Spleen (tissue), 11 donors: ENCODE data around the gene IFT43. TPM values are rescaled to one million over a fixed set of nuclear protein-coding genes. Genes with fewer than 3 reads are reported as not detected.
A peak's percentile ranks its signal among the peaks of the same experiment; 100 is the strongest.

Experiments
- DNase-seq: peaks from one replicate; pipeline ENCODE4 v3.0.0-alpha.2; 2020
- H3K27ac ChIP-seq, 8 donors: fragments of 200-600 bp; sonication (generic) in 7 of 8; 1 replicate in 4 of 8; 2 replicates in 4 of 8; pipeline versions ENCODE4 v1.5.0 to v1.8.0; 2016 to 2021; ENCODE audit warnings: inconsistent platforms in 4 of 8, mild to moderate bottlenecking in 4 of 8, moderate library complexity in 1 of 8
- H3K27me3 ChIP-seq, 7 donors: fragments of 200-600 bp; sonication (generic) in 6 of 7; replicated peaks in 1 of 7; 1 replicate in 4 of 7; 2 replicates in 3 of 7; pipeline versions ENCODE4 v1.5.0 to v1.8.0; 2016 to 2021; ENCODE audit warnings: inconsistent platforms in 3 of 7, mild to moderate bottlenecking in 1 of 7
- H3K36me3 ChIP-seq, 6 donors: fragments of 200-600 bp; sonication (generic) in 5 of 6; 1 replicate in 4 of 6; 2 replicates in 2 of 6; pipeline versions ENCODE4 v1.5.0 to v1.8.0; 2016 to 2021; ENCODE audit warnings: inconsistent platforms in 2 of 6
- H3K4me1 ChIP-seq, 6 donors: fragments of 200-600 bp; sonication (generic) in 5 of 6; 1 replicate in 3 of 6; 2 replicates in 3 of 6; pipeline versions ENCODE4 v1.5.0 to v1.8.0; 2016 to 2021; ENCODE audit warnings: inconsistent platforms in 3 of 6
- H3K4me3 ChIP-seq, 8 donors: fragments of 200-600 bp; sonication (generic) in 7 of 8; 1 replicate in 4 of 8; 2 replicates in 4 of 8; pipeline versions ENCODE4 v1.5.0 to v1.8.0; 2016 to 2021; ENCODE audit warnings: inconsistent platforms in 4 of 8, mild to moderate bottlenecking in 4 of 8, moderate library complexity in 2 of 8
- H3K9me3 ChIP-seq, 8 donors: fragments of 200-600 bp; sonication (generic) in 7 of 8; 1 replicate in 4 of 8; 2 replicates in 4 of 8; pipeline versions ENCODE4 v1.5.0 to v1.8.0; 2016 to 2021; ENCODE audit warnings: inconsistent platforms in 4 of 8
- CTCF ChIP-seq, 11 experiments: fragments of 200-600 bp in 7 of 11; fragments of 450-650 bp in 4 of 11; sonication (generic) in 4 of 11; IDR thresholded peaks in 8 of 11; conservative IDR thresholded peaks in 3 of 11; 1 replicate in 7 of 11; 2 replicates in 4 of 11; pipeline versions ENCODE4 v1.4.0 to v1.8.0; 2016 to 2021; ENCODE audit warnings: antibody characterized with exemption in 11 of 11, inconsistent platforms in 4 of 11, mild to moderate bottlenecking in 1 of 11
- POLR2A ChIP-seq, 3 donors: fragments of 450-650 bp; IDR thresholded peaks; one replicate each; pipeline ENCODE4 v1.5.1; 2017; ENCODE audit warnings: antibody characterized with exemption in 3 of 3, mild to moderate bottlenecking in 1 of 3
- POLR2AphosphoS5 ChIP-seq, 3 donors: sonication (generic); formaldehyde crosslinking; IDR thresholded peaks; one replicate each; pipeline ENCODE4 v1.5.1; 2017; ENCODE audit warnings: antibody characterized with exemption in 3 of 3
- WGBS, 5 donors: extraction: QIAGEN DNeasy Blood & Tissue Kit in 3 of 5; methylation state at CpG; one replicate each; pipeline versions ENCODE4 v1.1.5 to v1.1.7; 2013 to 2018; 5-methylcytosine and 5-hydroxymethylcytosine counted together
- intact Hi-C: fragments of 100-400 bp; cut with DNase I; formaldehyde crosslinking; loops from one replicate; pipeline ENCODE4 v1.15.0; 2023; ENCODE audit warnings: low total_unique reads
- polyA plus RNA-seq, 3 donors: library from polyadenylated mRNA; stranded (reverse); fragments of 200-250 nt; gene quantifications; one replicate each; pipeline ENCODE4 v1.2.1, GENCODE V29; 2013
- total RNA-seq, 7 donors: library from RNA; depleted of rRNA in 3 of 7; stranded (reverse); fragments of >200 nt in 3 of 7; fragmentation: NEBNext Ultra II Directional in 4 of 7; extraction: Animal tissue kit (Norgen Biotek cat#: 25700) in 4 of 7; gene quantifications; one replicate each; pipeline versions ENCODE4 v1.1.0 to v1.2.1, GENCODE V29; 2016 to 2021
- donor health status: healthy with polysubstance abuse.
- donor health status: DM: no; HTN: no; CAD: no; lungs with moderate emphysema.
- donor health status: DM: no; HTN: no; CAD: no.
- donor health status: Bipolar disorder and iron deficiency.
- donor health status: healthy.
- donor health status: DM: no; HTN: no; CAD: no.
- donor health status: DM: yes; HTN: yes; CAD: no.

Gene IFT43
- total and polyA plus RNA-seq, 10 donors, result 19.8 to 39.9 (median 27.4) TPM

DNA sequence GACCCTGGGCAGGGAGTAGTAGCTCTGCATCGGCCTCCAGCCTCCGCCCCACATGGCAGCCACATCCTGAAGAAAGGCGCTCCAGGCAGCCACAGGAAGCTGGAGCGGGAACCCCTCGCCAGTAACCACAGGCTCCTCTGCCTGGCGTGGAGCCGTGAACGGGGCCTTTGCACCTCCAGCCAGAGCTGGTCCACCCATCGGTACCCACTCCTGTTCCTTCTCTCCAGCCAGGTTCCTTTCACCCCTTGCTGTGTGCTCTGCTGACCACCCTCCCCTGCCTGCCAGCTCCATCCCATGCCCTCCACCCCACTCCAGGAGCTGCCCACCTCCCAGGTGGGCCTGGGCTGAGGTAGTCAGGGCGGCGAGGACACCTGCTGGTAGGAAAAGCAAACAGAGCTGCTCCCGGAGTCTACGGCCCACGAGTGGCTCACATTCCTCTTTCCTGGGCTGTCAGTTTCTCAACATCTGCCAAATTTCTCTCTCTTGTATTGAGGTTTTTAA is 6.4 kb upstream of the IFT43 start:
- no peaks in the 10 kb centered on the region for H3K9me3 ChIP-seq
- TF ChIP-seq POLR2A (IDR thresholded peaks at IDR 0.05) (no peak), CTCF (IDR thresholded peaks at IDR 0.05 in 8 of 11, conservative IDR thresholded peaks at IDR 0.05 in 3 of 11) (peak in 9 of 11 experiments; percentile 17 to 65 (median 42)), POLR2AphosphoS5 (IDR thresholded peaks at IDR 0.05) (no peak)
- intact Hi-C loops, result no loop called here
- WGBS, 5 donors, result 28 to 39% (median 33%) methylated on average over 13 to 14 of the region's 14 CpGs
- peaks cover 11 to 69% (median 54%) of the 10 kb centered on the region in 6 donors for H3K4me1 ChIP-seq
- H3K4me3 ChIP-seq, result peak overlapping the region in 2 of 8 donors; percentile 0 to 85
- H3K27me3 ChIP-seq, result no peaks in the 10 kb centered on the region
- peak overlapping the region in 1 of 8 donors; percentile 24 for H3K27ac ChIP-seq
- H3K36me3 ChIP-seq, result no peaks in the 10 kb centered on the region
- peak; percentile 77 for DNase-seq

GRCh38 chr14:75979648-75980565 is 5.7 kb upstream of the IFT43 start:
- TF ChIP-seq POLR2AphosphoS5 (IDR thresholded peaks at IDR 0.05) (no peak), CTCF (IDR thresholded peaks at IDR 0.05 in 8 of 11, conservative IDR thresholded peaks at IDR 0.05 in 3 of 11) (no peak), POLR2A (IDR thresholded peaks at IDR 0.05) (no peak)
- H3K4me3 ChIP-seq, result peak overlapping the region in 3 of 8 donors; percentile 0 to 85 (median 5)
- no peaks in the 10 kb centered on the region for H3K9me3 ChIP-seq
- no peaks in the 10 kb centered on the region for H3K27me3 ChIP-seq
- H3K4me1 ChIP-seq, result peaks cover 11 to 72% (median 55%) of the 10 kb centered on the region in 6 donors
- WGBS, 5 donors, result 75 to 91% (median 86%) methylated on average over 26 to 27 of the region's 27 CpGs
- H3K36me3 ChIP-seq, result no peaks in the 10 kb centered on the region
- intact Hi-C loops, result loop anchor here (5.0 kb wide), 1 partner anchor 268 kb away; no protein-coding TSS in a partner anchor
- peak overlapping the region in 1 of 8 donors; percentile 92 for H3K27ac ChIP-seq
- DNase-seq, result no peak

DNA sequence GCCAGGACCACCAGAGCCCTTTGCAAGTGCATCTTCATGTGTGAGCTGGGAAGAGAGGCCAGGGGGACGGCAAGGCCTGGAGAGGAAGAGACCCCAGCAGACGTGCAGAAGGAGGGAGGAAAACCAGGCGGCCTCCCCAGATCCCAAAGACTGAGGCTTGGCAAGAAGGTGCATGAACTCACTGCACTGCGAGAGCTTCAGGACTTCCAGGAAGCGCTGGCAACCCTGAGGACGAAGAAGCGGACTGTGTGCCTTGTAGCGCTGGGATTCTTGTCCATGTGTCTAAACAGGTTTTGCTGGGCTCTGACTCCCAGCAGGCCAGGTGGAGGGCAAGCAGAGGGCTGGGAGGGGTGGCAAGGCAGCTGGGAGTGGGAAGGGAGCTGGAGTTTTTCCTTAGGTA is 4.7 kb upstream of the IFT43 start:
- TF ChIP-seq CTCF (IDR thresholded peaks at IDR 0.05 in 8 of 11, conservative IDR thresholded peaks at IDR 0.05 in 3 of 11) (no peak), POLR2AphosphoS5 (IDR thresholded peaks at IDR 0.05) (no peak), POLR2A (IDR thresholded peaks at IDR 0.05) (no peak)
- Histone ChIP-seq H3K9me3 (no peaks in the 10 kb centered on the region), H3K4me1 (peaks cover 11 to 80% (median 62%) of the 10 kb centered on the region in 6 donors), H3K27ac (peak overlapping the region in 5 of 8 donors; percentile 87 to 92 (median 89)), H3K4me3 (peak overlapping the region in 4 of 8 donors; percentile 5 to 85 (median 57)), H3K36me3 (no peaks in the 10 kb centered on the region), H3K27me3 (no peaks in the 10 kb centered on the region)
- DNase-seq, result no peak
- WGBS, 5 donors, result 75 to 90% (median 87%) methylated on average over 8 of the region's 8 CpGs
- intact Hi-C loops, result loop anchor here (5.0 kb wide), 1 partner anchor 269 kb away; no protein-coding TSS in a partner anchor
